ENCODE results near the gene PRDM16.

Gene PRDM16

DNA sequence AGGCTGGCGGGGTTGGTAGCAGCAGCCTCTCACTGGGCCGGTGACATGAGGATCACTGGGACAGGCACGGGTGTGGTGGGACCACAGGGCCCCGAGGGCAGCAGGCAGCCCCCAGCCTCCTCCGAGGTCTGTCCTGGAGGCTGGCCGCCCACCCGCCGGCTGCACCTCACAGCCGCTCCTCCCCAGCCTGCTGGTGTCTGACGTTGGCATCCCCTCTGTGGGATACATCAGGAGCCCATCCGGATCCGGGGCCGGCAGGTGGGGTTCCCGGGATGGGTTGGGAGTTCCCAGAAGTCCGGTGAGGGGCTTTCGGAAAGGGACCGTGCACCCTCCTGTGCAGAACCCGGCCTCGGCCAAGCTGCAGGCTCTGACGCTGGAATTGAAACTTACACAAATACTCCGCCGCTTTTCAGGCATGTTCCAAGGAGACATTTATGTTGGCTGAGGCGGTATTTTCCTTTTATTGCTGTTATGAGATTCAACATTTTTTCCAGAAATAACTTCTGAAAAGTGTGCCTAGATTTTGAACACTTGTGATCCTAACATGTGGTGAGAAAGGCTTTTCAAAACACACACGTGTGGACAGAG is 243.4 kb downstream of the PRDM16 start:
- peak overlapping the region; percentile 73 for H2BK120ac ChIP-seq (ENCODE audit: low read depth, low read length)
- peak overlapping the region; percentile 85 for H3K9ac ChIP-seq (ENCODE audit: low read length)
- H2AK5ac ChIP-seq (ENCODE audit: low read length, severe bottlenecking), result no peak overlapping the region
- H2BK12ac ChIP-seq (ENCODE audit: low read length in 2 of 2), result peak overlapping the region; percentile 76 to 92
- no peaks in the 10 kb centered on the region for H3K36me3 ChIP-seq (ENCODE audit: control insufficient read depth in 1 of 2, insufficient read depth in 2 of 2, low read depth in 1 of 2, low read length in 2 of 2)
- peak overlapping the region; percentile 63 for H3K27ac ChIP-seq (ENCODE audit: low read length, poor library complexity, severe bottlenecking)
- no peak overlapping the region for H2AFZ ChIP-seq (ENCODE audit: low read depth, low read length)
- H3K27me3 ChIP-seq (ENCODE audit: control insufficient read depth in 1 of 2, insufficient read depth in 1 of 2, low read length in 2 of 2), result peaks cover 0 to 31% of the 10 kb centered on the region in 2 experiments
- H4K8ac ChIP-seq (ENCODE audit: low read length), result peak overlapping the region; percentile 90
- H3K4me1 ChIP-seq (ENCODE audit: control insufficient read depth, insufficient read depth, low read depth, low read length), result peaks cover 16% of the 10 kb centered on the region
- no peaks in the 10 kb centered on the region for H3K79me1 ChIP-seq (replicated peaks; ENCODE audit: low read length, poor library complexity, severe bottlenecking)
- H3K9me3 ChIP-seq (ENCODE audit: control insufficient read depth, low read length), result no peaks in the 10 kb centered on the region
- DNase-seq, result no peak
- H3K14ac ChIP-seq (ENCODE audit: low read length in 2 of 2), result no peak overlapping the region
- WGBS, result 93% methylated on average over 24 of the region's 24 CpGs
- no peak overlapping the region for H2BK5ac ChIP-seq (ENCODE audit: low read depth, low read length, poor library complexity, severe bottlenecking)
- H3K4me2 ChIP-seq (ENCODE audit: low read length, poor library complexity, severe bottlenecking), result no peak overlapping the region
- peak overlapping the region in 1 of 2 experiments; percentile 30 for H3K4ac ChIP-seq (ENCODE audit: low read depth in 1 of 2, low read length in 2 of 2)
- H3K18ac ChIP-seq (ENCODE audit: low read depth in 1 of 2, low read length in 2 of 2), result peak overlapping the region; percentile 75 to 79
- H3K4me3 ChIP-seq (ENCODE audit: insufficient read depth in 1 of 2, low read depth in 1 of 2, low read length in 2 of 2), result peak overlapping the region in 1 of 2 experiments; percentile 45
- no peak overlapping the region for H3K23ac ChIP-seq (ENCODE audit: low read length in 2 of 2)
- peak overlapping the region; percentile 91 for H4K91ac ChIP-seq (ENCODE audit: low read length)
- H2BK15ac ChIP-seq (ENCODE audit: low read depth, poor library complexity, severe bottlenecking), result peak overlapping the region; percentile 55

DNA sequence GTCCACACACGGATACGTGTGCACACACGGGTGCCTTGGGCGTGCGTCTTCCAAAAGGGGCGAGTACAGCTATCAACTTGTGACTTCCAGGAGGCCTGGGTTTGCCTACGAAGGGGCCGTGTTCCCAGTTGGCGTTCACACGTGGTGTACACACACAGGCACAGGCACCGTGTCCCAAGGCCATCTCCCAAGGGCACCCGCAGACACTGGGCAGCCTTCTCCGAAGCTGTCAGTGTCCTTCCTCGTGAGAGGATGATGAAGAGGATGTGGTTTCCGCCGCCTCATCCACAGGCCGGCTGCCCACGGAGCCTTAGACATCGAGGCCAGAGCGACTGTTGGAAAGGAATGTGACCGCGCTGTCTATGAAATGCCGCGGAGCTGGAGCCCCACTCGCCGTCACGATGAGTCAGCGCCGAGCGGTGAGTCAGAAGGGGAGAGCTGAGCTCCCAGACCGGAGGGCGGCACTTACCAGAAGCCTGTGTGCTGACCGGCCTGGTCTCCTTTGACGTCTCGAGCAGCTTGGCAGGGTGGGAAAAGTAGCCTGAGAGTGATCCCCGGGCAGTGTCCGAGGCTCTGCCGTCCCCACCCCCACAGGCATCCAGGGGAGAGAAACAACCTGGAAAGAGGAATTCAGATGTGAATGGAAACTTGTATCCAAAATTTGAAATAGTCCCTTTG is 244.0 kb downstream of the PRDM16 start:
- Histone ChIP-seq H2AFZ (ENCODE audit: low read depth, low read length) (peak overlapping the region; percentile 10), H3K36me3 (ENCODE audit: control insufficient read depth in 1 of 2, insufficient read depth in 2 of 2, low read depth in 1 of 2, low read length in 2 of 2) (no peaks in the 10 kb centered on the region), H2BK15ac (ENCODE audit: low read depth, poor library complexity, severe bottlenecking) (peak overlapping the region; percentile 60), H3K14ac (ENCODE audit: low read length in 2 of 2) (no peak overlapping the region), H4K91ac (ENCODE audit: low read length) (peak overlapping the region; percentile 96), H3K4me2 (ENCODE audit: low read length, poor library complexity, severe bottlenecking) (no peak overlapping the region), H3K27me3 (ENCODE audit: control insufficient read depth in 1 of 2, insufficient read depth in 1 of 2, low read length in 2 of 2) (peaks cover 0 to 31% of the 10 kb centered on the region in 2 experiments), H2BK12ac (ENCODE audit: low read length in 2 of 2) (peak overlapping the region; percentile 88 to 92), H3K79me1 (replicated peaks; ENCODE audit: low read length, poor library complexity, severe bottlenecking) (no peaks in the 10 kb centered on the region), H4K8ac (ENCODE audit: low read length) (peak overlapping the region; percentile 93), H3K27ac (ENCODE audit: low read length, poor library complexity, severe bottlenecking) (peak overlapping the region; percentile 63), H2BK120ac (ENCODE audit: low read depth, low read length) (peak overlapping the region; percentile 97), H3K9ac (ENCODE audit: low read length) (peak overlapping the region; percentile 85), H2AK5ac (ENCODE audit: low read length, severe bottlenecking) (no peak overlapping the region), H3K4ac (ENCODE audit: low read depth in 1 of 2, low read length in 2 of 2) (peak overlapping the region; percentile 56 to 84), H3K18ac (ENCODE audit: low read depth in 1 of 2, low read length in 2 of 2) (peak overlapping the region; percentile 91 to 92), H2BK5ac (ENCODE audit: low read depth, low read length, poor library complexity, severe bottlenecking) (peak overlapping the region; percentile 59), H3K4me1 (ENCODE audit: control insufficient read depth, insufficient read depth, low read depth, low read length) (peaks cover 11% of the 10 kb centered on the region), H3K9me3 (ENCODE audit: control insufficient read depth, low read length) (no peaks in the 10 kb centered on the region), H3K4me3 (ENCODE audit: insufficient read depth in 1 of 2, low read depth in 1 of 2, low read length in 2 of 2) (peak overlapping the region in 1 of 2 experiments; percentile 56), H3K23ac (ENCODE audit: low read length in 2 of 2) (peak overlapping the region in 1 of 2 experiments; percentile 50)
- WGBS, result 15% methylated on average over 38 of the region's 38 CpGs
- DNase-seq, result peak; percentile 99

DNA sequence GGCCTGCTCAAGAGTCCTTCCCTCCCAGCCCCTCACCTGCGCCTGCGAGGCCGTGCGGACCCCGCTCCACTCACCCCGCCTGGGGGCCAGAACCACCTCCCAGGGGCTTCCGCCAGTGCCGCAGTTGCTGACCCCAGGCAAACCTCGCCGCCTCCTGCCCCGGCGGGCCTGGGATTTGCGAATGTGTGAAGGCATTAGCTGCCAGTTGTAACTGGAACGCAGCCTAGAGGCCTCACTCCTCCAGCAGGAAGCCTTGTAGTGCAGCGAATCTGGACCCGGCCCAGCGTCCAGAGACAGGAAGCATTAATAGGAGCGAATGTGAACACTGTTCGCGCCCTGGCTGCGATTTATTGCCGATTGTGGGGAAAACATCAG is 244.6 kb downstream of the PRDM16 start:
- Histone ChIP-seq H3K4me3 (ENCODE audit: insufficient read depth in 1 of 2, low read depth in 1 of 2, low read length in 2 of 2) (peak overlapping the region in 1 of 2 experiments; percentile 56), H3K9ac (ENCODE audit: low read length) (peak overlapping the region; percentile 85), H3K27me3 (ENCODE audit: control insufficient read depth in 1 of 2, insufficient read depth in 1 of 2, low read length in 2 of 2) (peaks cover 0 to 29% of the 10 kb centered on the region in 2 experiments), H3K23ac (ENCODE audit: low read length in 2 of 2) (peak overlapping the region in 1 of 2 experiments; percentile 50), H3K36me3 (ENCODE audit: control insufficient read depth in 1 of 2, insufficient read depth in 2 of 2, low read depth in 1 of 2, low read length in 2 of 2) (no peaks in the 10 kb centered on the region), H3K9me3 (ENCODE audit: control insufficient read depth, low read length) (no peaks in the 10 kb centered on the region), H2BK15ac (ENCODE audit: low read depth, poor library complexity, severe bottlenecking) (peak overlapping the region; percentile 60), H2AFZ (ENCODE audit: low read depth, low read length) (peak overlapping the region; percentile 10), H4K91ac (ENCODE audit: low read length) (peak overlapping the region; percentile 96), H2BK12ac (ENCODE audit: low read length in 2 of 2) (peak overlapping the region; percentile 88 to 90), H3K4me2 (ENCODE audit: low read length, poor library complexity, severe bottlenecking) (no peak overlapping the region), H3K18ac (ENCODE audit: low read depth in 1 of 2, low read length in 2 of 2) (peak overlapping the region; percentile 91 to 92), H4K8ac (ENCODE audit: low read length) (peak overlapping the region; percentile 93), H3K14ac (ENCODE audit: low read length in 2 of 2) (peak overlapping the region in 1 of 2 experiments; percentile 38), H2BK5ac (ENCODE audit: low read depth, low read length, poor library complexity, severe bottlenecking) (peak overlapping the region; percentile 59), H3K4me1 (ENCODE audit: control insufficient read depth, insufficient read depth, low read depth, low read length) (peaks cover 10% of the 10 kb centered on the region), H3K27ac (ENCODE audit: low read length, poor library complexity, severe bottlenecking) (no peak overlapping the region), H2AK5ac (ENCODE audit: low read length, severe bottlenecking) (peak overlapping the region; percentile 18), H3K4ac (ENCODE audit: low read depth in 1 of 2, low read length in 2 of 2) (peak overlapping the region; percentile 56 to 84), H3K79me1 (replicated peaks; ENCODE audit: low read length, poor library complexity, severe bottlenecking) (no peaks in the 10 kb centered on the region), H2BK120ac (ENCODE audit: low read depth, low read length) (peak overlapping the region; percentile 97)
- WGBS, result 15% methylated on average over 22 of the region's 22 CpGs
- peak; percentile 82 for DNase-seq
